ENCODE data around the gene GRIN1. TPM values are rescaled to one million over a fixed set of nuclear protein-coding genes. Genes with fewer than 3 reads are reported as not detected.

The GRIN1 gene
- total and polyA plus RNA-seq, 8 donors, result 0.25 to 0.55 (median 0.31) TPM; not detected in 5

GRCh38 chr9:137217276-137218211 is 78.6 kb downstream of the GRIN1 start:
- H3K4me3 ChIP-seq, result peak overlapping the region; percentile 36 to 46 (median 42)
- H3K27ac ChIP-seq, result peak overlapping the region; percentile 87 to 91 (median 89)
- 27 to 48% (median 31%) methylated on average over 31 to 36 of the region's 36 CpGs for WGBS, 5 donors
- H3K4me1 ChIP-seq, result peaks cover 27 to 59% (median 56%) of the 10 kb centered on the region in 4 donors
- peaks cover 0 to 12% (median 0%) of the 10 kb centered on the region in 3 donors for H3K27me3 ChIP-seq
- H3K36me3 ChIP-seq, result peaks cover 10 to 41% (median 19%) of the 10 kb centered on the region in 4 donors
- peak; percentile 93 to 95 for DNase-seq
- no peaks in the 10 kb centered on the region for H3K9me3 ChIP-seq
- intact Hi-C loops (cut with DNase I; ENCODE audit: low total_unique reads), result no loop called here
- TF ChIP-seq POLR2A (IDR thresholded peaks at IDR 0.05) (peak in 1 of 4 donors; percentile 85), EP300 (IDR thresholded peaks at IDR 0.05) (no peak), POLR2AphosphoS5 (IDR thresholded peaks at IDR 0.05) (peak in 2 of 3 donors; percentile 91 to 96), CTCF (IDR thresholded peaks at IDR 0.05) (no peak)

- Histone ChIP-seq H3K36me3 (peaks cover 10 to 34% (median 19%) of the 10 kb centered on the region in 4 donors), H3K27me3 (peaks cover 0 to 14% (median 0%) of the 10 kb centered on the region in 3 donors), H3K9me3 (no peaks in the 10 kb centered on the region), H3K4me1 (peaks cover 34 to 65% (median 63%) of the 10 kb centered on the region in 4 donors), H3K27ac (peak overlapping the region; percentile 87 to 91 (median 89)), H3K4me3 (peak overlapping the region; percentile 36 to 46 (median 42))
- intact Hi-C loops (cut with DNase I; ENCODE audit: low total_unique reads), result no loop called here
- TF ChIP-seq CTCF (IDR thresholded peaks at IDR 0.05), result no peak
- no peak for TF ChIP-seq POLR2A (IDR thresholded peaks at IDR 0.05)
- no peak for TF ChIP-seq POLR2AphosphoS5 (IDR thresholded peaks at IDR 0.05)
- no peak for TF ChIP-seq EP300 (IDR thresholded peaks at IDR 0.05)
- 45 to 73% (median 50%) methylated on average over 7 to 30 of the region's 30 CpGs for WGBS, 5 donors
- no peak for DNase-seq
Measured at GRCh38 chr9:137218212-137218753, 79.3 kb downstream of the GRIN1 start.

Small RNAs within 50 kb of the gene (small RNA-seq; reads per million reads assigned to genes)
- gene MIR3621 (0 reads per million in 4 donors), gene RF00153 (0 reads per million in 4 donors)

Other genes with a start within 250 kb of the GRIN1 start
Only the 30 nearest of the 31 such genes appear.
- gene C8G, start 193.9 kb upstream of the GRIN1 start, total RNA-seq, result not detected
- 1 to 10 TPM in 2 of 3 donors, not detected in 1; 2.3 to 5.5 TPM for gene C8G, start 193.9 kb upstream of the GRIN1 start, polyA plus RNA-seq
- 1 to 10 TPM in 1 of 5 donors, under 1 TPM in 1, not detected in 3; 0.73 to 2.2 TPM for gene LCN12, start 186.9 kb upstream of the GRIN1 start, total RNA-seq
- 1 to 10 TPM; 2.3 to 6.3 (median 3.1) TPM for gene LCN12, start 186.9 kb upstream of the GRIN1 start, polyA plus RNA-seq
- 10 to 100 TPM in 4 of 5 donors, 1 to 10 TPM in 1; 2.3 to 34.9 (median 30.4) TPM for gene PTGDS, start 161.7 kb upstream of the GRIN1 start, total RNA-seq
- gene PTGDS, start 161.7 kb upstream of the GRIN1 start, polyA plus RNA-seq, result 10 to 100 TPM; 18.6 to 64.4 (median 37.3) TPM
- not detected for gene LCNL1, start 156.2 kb upstream of the GRIN1 start, total RNA-seq
- under 1 TPM in 2 of 3 donors, not detected in 1; 0.19 to 0.25 TPM for gene LCNL1, start 156.2 kb upstream of the GRIN1 start, polyA plus RNA-seq
- 10 to 100 TPM; 11.9 to 93.6 (median 45.2) TPM for gene PAXX, start 146.7 kb upstream of the GRIN1 start, total RNA-seq
- gene PAXX, start 146.7 kb upstream of the GRIN1 start, polyA plus RNA-seq, result 100 to 1,000 TPM; 158 to 206 (median 178) TPM
- gene CLIC3, start 142.6 kb upstream of the GRIN1 start, total RNA-seq, result 1 to 10 TPM in 1 of 5 donors, not detected in 4; 3.3 TPM
- gene CLIC3, start 142.6 kb upstream of the GRIN1 start, polyA plus RNA-seq, result 10 to 100 TPM in 2 of 3 donors, 1 to 10 TPM in 1; 4.3 to 70.9 (median 15.2) TPM
- gene ABCA2, start 110.9 kb upstream of the GRIN1 start, total RNA-seq, result 100 to 1,000 TPM in 1 of 5 donors, 10 to 100 TPM in 3, 1 to 10 TPM in 1; 7.3 to 385 (median 72.8) TPM
- 10 to 100 TPM in 2 of 3 donors, 1 to 10 TPM in 1; 9.3 to 25.5 (median 24.4) TPM for gene ABCA2, start 110.9 kb upstream of the GRIN1 start, polyA plus RNA-seq
- 1 to 10 TPM in 1 of 5 donors, under 1 TPM in 1, not detected in 3; 0.37 to 3.9 TPM for gene FUT7, start 107.1 kb upstream of the GRIN1 start, total RNA-seq
- gene FUT7, start 107.1 kb upstream of the GRIN1 start, polyA plus RNA-seq, result under 1 TPM in 2 of 3 donors, not detected in 1; 0.23 to 0.50 TPM
- gene NPDC1, start 93.0 kb upstream of the GRIN1 start, total RNA-seq, result 100 to 1,000 TPM in 4 of 5 donors, 10 to 100 TPM in 1; 20.0 to 276 (median 189) TPM
- gene NPDC1, start 93.0 kb upstream of the GRIN1 start, polyA plus RNA-seq, result 100 to 1,000 TPM; 104 to 186 (median 115) TPM
- 10 to 100 TPM in 1 of 5 donors, 1 to 10 TPM in 3, not detected in 1; 2.2 to 11.3 (median 6.7) TPM for gene ENTPD2, start 85.1 kb upstream of the GRIN1 start, total RNA-seq
- 1 to 10 TPM; 2.0 to 4.8 (median 2.9) TPM for gene ENTPD2, start 85.1 kb upstream of the GRIN1 start, polyA plus RNA-seq
- 10 to 100 TPM in 1 of 5 donors, 1 to 10 TPM in 3, not detected in 1; 2.9 to 84.9 (median 4.4) TPM for gene SAPCD2, start 68.6 kb upstream of the GRIN1 start, total RNA-seq
- gene SAPCD2, start 68.6 kb upstream of the GRIN1 start, polyA plus RNA-seq, result 1 to 10 TPM; 1.7 to 5.0 (median 3.8) TPM
- gene UAP1L1, start 61.6 kb upstream of the GRIN1 start, total RNA-seq, result 10 to 100 TPM in 3 of 5 donors, 1 to 10 TPM in 2; 4.6 to 95.6 (median 22.8) TPM
- gene UAP1L1, start 61.6 kb upstream of the GRIN1 start, polyA plus RNA-seq, result 1 to 10 TPM; 4.1 to 7.4 (median 6.0) TPM
- 100 to 1,000 TPM in 1 of 5 donors, 10 to 100 TPM in 3, 1 to 10 TPM in 1; 4.7 to 167 (median 44.6) TPM for gene MAN1B1, start 52.2 kb upstream of the GRIN1 start, total RNA-seq
- gene MAN1B1, start 52.2 kb upstream of the GRIN1 start, polyA plus RNA-seq, result 10 to 100 TPM; 22.8 to 52.6 (median 35.0) TPM
- gene DPP7, start 24.4 kb upstream of the GRIN1 start, total RNA-seq, result 100 to 1,000 TPM in 3 of 5 donors, 10 to 100 TPM in 2; 25.9 to 251 (median 103) TPM
- gene DPP7, start 24.4 kb upstream of the GRIN1 start, polyA plus RNA-seq, result 100 to 1,000 TPM; 325 to 346 (median 338) TPM
- gene LRRC26, start 30.9 kb downstream of the GRIN1 start, total RNA-seq, result 100 to 1,000 TPM in 1 of 5 donors, 10 to 100 TPM in 1, 1 to 10 TPM in 1, not detected in 2; 2.6 to 440 (median 11.2) TPM
- gene LRRC26, start 30.9 kb downstream of the GRIN1 start, polyA plus RNA-seq, result 1 to 10 TPM in 2 of 3 donors, under 1 TPM in 1; 1.00 to 7.7 (median 3.7) TPM
- not detected for gene TMEM210, start 32.9 kb downstream of the GRIN1 start, total RNA-seq
- not detected for gene TMEM210, start 32.9 kb downstream of the GRIN1 start, polyA plus RNA-seq
- 100 to 1,000 TPM in 1 of 5 donors, 10 to 100 TPM in 4; 35.8 to 147 (median 42.9) TPM for gene ANAPC2, start 49.4 kb downstream of the GRIN1 start, total RNA-seq
- gene ANAPC2, start 49.4 kb downstream of the GRIN1 start, polyA plus RNA-seq, result 10 to 100 TPM; 26.1 to 45.0 (median 40.7) TPM
- 100 to 1,000 TPM in 2 of 5 donors, 10 to 100 TPM in 3; 28.1 to 154 (median 81.4) TPM for gene SSNA1, start 49.5 kb downstream of the GRIN1 start, total RNA-seq
- gene SSNA1, start 49.5 kb downstream of the GRIN1 start, polyA plus RNA-seq, result 100 to 1,000 TPM; 118 to 146 (median 135) TPM
- gene TPRN, start 61.6 kb downstream of the GRIN1 start, total RNA-seq, result 100 to 1,000 TPM in 1 of 5 donors, 10 to 100 TPM in 3, 1 to 10 TPM in 1; 8.8 to 161 (median 25.0) TPM
- 10 to 100 TPM; 23.5 to 36.9 (median 24.3) TPM for gene TPRN, start 61.6 kb downstream of the GRIN1 start, polyA plus RNA-seq
- 10 to 100 TPM; 20.6 to 33.5 (median 28.0) TPM for gene TMEM203, start 66.5 kb downstream of the GRIN1 start, total RNA-seq
- 10 to 100 TPM; 29.3 to 37.0 (median 35.6) TPM for gene TMEM203, start 66.5 kb downstream of the GRIN1 start, polyA plus RNA-seq
- 100 to 1,000 TPM in 1 of 5 donors, 10 to 100 TPM in 2, 1 to 10 TPM in 1, under 1 TPM in 1; 0.89 to 105 (median 15.5) TPM for gene NDOR1, start 66.5 kb downstream of the GRIN1 start, total RNA-seq
- 1 to 10 TPM; 4.6 to 9.5 (median 6.4) TPM for gene NDOR1, start 66.5 kb downstream of the GRIN1 start, polyA plus RNA-seq
- 10 to 100 TPM in 1 of 5 donors, 1 to 10 TPM in 2, under 1 TPM in 1, not detected in 1; 0.45 to 18.7 (median 3.3) TPM for gene RNF208, start 83.1 kb downstream of the GRIN1 start, total RNA-seq
- 10 to 100 TPM; 11.8 to 13.9 (median 13.9) TPM for gene RNF208, start 83.1 kb downstream of the GRIN1 start, polyA plus RNA-seq
- gene CYSRT1, start 86.0 kb downstream of the GRIN1 start, total RNA-seq, result 1 to 10 TPM in 1 of 5 donors, under 1 TPM in 1, not detected in 3; 0.92 to 3.6 TPM
- 10 to 100 TPM in 1 of 3 donors, 1 to 10 TPM in 2; 2.7 to 47.3 (median 3.4) TPM for gene CYSRT1, start 86.0 kb downstream of the GRIN1 start, polyA plus RNA-seq
- not detected for gene RNF224, start 88.3 kb downstream of the GRIN1 start, total RNA-seq
- gene RNF224, start 88.3 kb downstream of the GRIN1 start, polyA plus RNA-seq, result 1 to 10 TPM in 1 of 3 donors, not detected in 2; 1.0 TPM
- gene SLC34A3, start 91.7 kb downstream of the GRIN1 start, total RNA-seq, result under 1 TPM in 1 of 5 donors, not detected in 4; 0.18 TPM
- under 1 TPM in 1 of 3 donors, not detected in 2; 0.53 TPM for gene SLC34A3, start 91.7 kb downstream of the GRIN1 start, polyA plus RNA-seq
- gene TUBB4B, start 102.1 kb downstream of the GRIN1 start, total RNA-seq, result 100 to 1,000 TPM in 4 of 5 donors, 10 to 100 TPM in 1; 69.4 to 170 (median 115) TPM
- gene TUBB4B, start 102.1 kb downstream of the GRIN1 start, polyA plus RNA-seq, result 100 to 1,000 TPM; 188 to 292 (median 215) TPM
- not detected for gene STPG3, start 112.1 kb downstream of the GRIN1 start, total RNA-seq
- not detected for gene STPG3, start 112.1 kb downstream of the GRIN1 start, polyA plus RNA-seq
- gene NELFB, start 116.2 kb downstream of the GRIN1 start, total RNA-seq, result 100 to 1,000 TPM in 1 of 5 donors, 10 to 100 TPM in 4; 11.2 to 134 (median 44.9) TPM
- 10 to 100 TPM; 29.0 to 38.0 (median 34.2) TPM for gene NELFB, start 116.2 kb downstream of the GRIN1 start, polyA plus RNA-seq
- 100 to 1,000 TPM in 1 of 5 donors, 10 to 100 TPM in 3, 1 to 10 TPM in 1; 9.9 to 180 (median 29.9) TPM for gene TOR4A, start 138.6 kb downstream of the GRIN1 start, total RNA-seq
- gene TOR4A, start 138.6 kb downstream of the GRIN1 start, polyA plus RNA-seq, result 1 to 10 TPM; 5.9 to 8.9 (median 6.0) TPM
- gene NRARP, start 163.1 kb downstream of the GRIN1 start, total RNA-seq, result 100 to 1,000 TPM in 1 of 5 donors, 10 to 100 TPM in 2, 1 to 10 TPM in 2; 1.2 to 323 (median 14.6) TPM
- gene NRARP, start 163.1 kb downstream of the GRIN1 start, polyA plus RNA-seq, result 1 to 10 TPM; 1.5 to 2.7 (median 2.0) TPM